Stimulated activated CD4-positive, alpha-beta T cell treated with anti-CD3 and anti-CD28 coated beads, Interleukin-15, amount 100 ng/mL, for 48 hours (primary cell): Measurements from ENCODE around the gene SMAD3.

ENCODE experiments used
- DNase-seq, 2 donors: peaks; one replicate each; pipeline ENCODE4 v3.0.0-alpha.2; 2020; ENCODE audit warnings: low read depth in 2 of 2

SMAD3 gene

GRCh38 chr15:67161881-67162280 lies 96.5 kb downstream of the SMAD3 start:
- no peak for DNase-seq

GRCh38 chr15:67163180-67163579 lies 97.8 kb downstream of the SMAD3 start:
- no peak for DNase-seq

GRCh38 chr15:67164401-67164791 lies 99.0 kb downstream of the SMAD3 start:
- no peak for DNase-seq

GRCh38 chr15:67164811-67165253 lies 99.4 kb downstream of the SMAD3 start:
- no peak for DNase-seq

GRCh38 chr15:67165254-67166253 lies 100.2 kb downstream of the SMAD3 start:
- no peak for DNase-seq

- DNase-seq: no peak
Observed at GRCh38 chr15:67166280-67167009, 101.0 kb downstream of the SMAD3 start.

- no peak for DNase-seq
Observed at GRCh38 chr15:67167091-67167490, 101.7 kb downstream of the SMAD3 start.

GRCh38 chr15:67168694-67169093 lies 103.3 kb downstream of the SMAD3 start:
- no peak for DNase-seq

- DNase-seq: no peak
Observed at GRCh38 chr15:67170143-67170925, 104.9 kb downstream of the SMAD3 start.

GRCh38 chr15:67171471-67171870 lies 106.1 kb downstream of the SMAD3 start:
- no peak for DNase-seq

GRCh38 chr15:67172172-67172571 lies 106.8 kb downstream of the SMAD3 start:
- DNase-seq: peak; percentile 33 to 47

- DNase-seq: no peak
Observed at GRCh38 chr15:67173005-67173404, 107.6 kb downstream of the SMAD3 start.

- DNase-seq: no peak
Observed at GRCh38 chr15:67173786-67174185, 108.4 kb downstream of the SMAD3 start.

GRCh38 chr15:67174446-67174845 lies 109.0 kb downstream of the SMAD3 start:
- no peak for DNase-seq

GRCh38 chr15:67174864-67175573 lies 109.6 kb downstream of the SMAD3 start:
- peak in 1 of 2 donors; percentile 16 for DNase-seq

GRCh38 chr15:67175643-67176071 lies 110.3 kb downstream of the SMAD3 start:
- DNase-seq: peak in 1 of 2 donors; percentile 21

- DNase-seq: no peak
Observed at GRCh38 chr15:67176195-67176971, 111.0 kb downstream of the SMAD3 start.

GRCh38 chr15:67177752-67178151 lies 112.3 kb downstream of the SMAD3 start:
- DNase-seq: no peak

GRCh38 chr15:67178569-67179210 lies 113.3 kb downstream of the SMAD3 start:
- DNase-seq: no peak
